ENCODE measurements around the gene EXOC4.

Gene EXOC4

GRCh38 chr7:133976140-133976539 lies 723.3 kb downstream of the EXOC4 start:
- no peak for TF ChIP-seq CTCF (IDR thresholded peaks at IDR 0.05; ENCODE audit: low read depth, low read length, missing control alignments)
- H3K4me3 ChIP-seq (ENCODE audit: low read depth, low read length): no peak overlapping the region
- no peak for DNase-seq (ENCODE audit: low read depth)
- in situ Hi-C loops (cut with HindIII; ENCODE audit: low sequenced_read_pairs): no loop called here

- no peak overlapping the region for H3K4me3 ChIP-seq (ENCODE audit: low read depth, low read length)
- no peak for TF ChIP-seq CTCF (IDR thresholded peaks at IDR 0.05; ENCODE audit: low read depth, low read length, missing control alignments)
- no peak for DNase-seq (ENCODE audit: low read depth)
- in situ Hi-C loops (cut with HindIII; ENCODE audit: low sequenced_read_pairs): no loop called here
These were observed 724.8 kb downstream of the EXOC4 start for GRCh38 chr7:133977409-133978274.

DNA sequence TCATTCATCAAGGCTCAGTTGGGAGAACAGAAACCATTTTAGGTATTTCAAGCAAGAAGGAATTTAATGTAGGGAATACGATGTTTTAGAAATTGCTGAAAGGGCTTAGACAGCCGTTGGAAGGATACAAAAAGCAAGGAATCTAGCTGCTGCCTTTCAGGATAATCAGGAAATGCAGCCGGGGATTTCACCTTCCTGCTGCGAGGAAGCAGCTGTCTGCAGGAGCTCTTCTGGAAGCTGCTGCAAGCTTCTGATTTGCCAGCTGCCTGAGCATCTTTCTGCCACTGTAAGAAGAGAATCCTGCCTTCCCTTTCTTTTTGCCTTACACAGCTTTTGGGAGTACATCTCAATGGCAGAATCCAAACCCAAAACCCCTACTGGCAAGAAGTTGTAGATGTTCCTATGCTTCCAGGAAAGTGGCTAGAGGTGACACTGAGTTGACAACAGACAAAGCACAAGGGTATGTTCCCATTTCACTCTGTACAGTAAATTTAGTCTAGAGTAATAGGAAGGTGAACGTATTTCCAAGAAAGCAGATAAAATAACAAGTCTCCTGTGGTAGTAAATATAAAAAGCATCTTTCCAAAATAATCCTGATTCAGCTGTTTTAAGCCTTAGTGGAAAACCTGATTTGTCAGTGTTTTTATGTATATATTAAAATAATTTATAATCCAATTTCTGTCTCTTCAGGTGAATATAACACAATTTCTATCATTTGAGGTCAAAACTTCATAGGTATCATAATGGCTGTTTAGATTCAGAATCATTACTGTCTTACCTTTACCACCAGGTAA lies 725.8 kb downstream of the EXOC4 start:
- H3K4me3 ChIP-seq (ENCODE audit: low read depth, low read length): no peak overlapping the region
- no peak for TF ChIP-seq CTCF (IDR thresholded peaks at IDR 0.05; ENCODE audit: low read depth, low read length, missing control alignments)
- DNase-seq (ENCODE audit: low read depth): no peak
- in situ Hi-C loops (cut with HindIII; ENCODE audit: low sequenced_read_pairs): no loop called here

GRCh38 chr7:133980804-133981203 lies 727.9 kb downstream of the EXOC4 start:
- in situ Hi-C loops (cut with HindIII; ENCODE audit: low sequenced_read_pairs): no loop called here
- TF ChIP-seq CTCF (IDR thresholded peaks at IDR 0.05; ENCODE audit: low read depth, low read length, missing control alignments): no peak
- DNase-seq (ENCODE audit: low read depth): no peak
- H3K4me3 ChIP-seq (ENCODE audit: low read depth, low read length): no peak overlapping the region

DNA sequence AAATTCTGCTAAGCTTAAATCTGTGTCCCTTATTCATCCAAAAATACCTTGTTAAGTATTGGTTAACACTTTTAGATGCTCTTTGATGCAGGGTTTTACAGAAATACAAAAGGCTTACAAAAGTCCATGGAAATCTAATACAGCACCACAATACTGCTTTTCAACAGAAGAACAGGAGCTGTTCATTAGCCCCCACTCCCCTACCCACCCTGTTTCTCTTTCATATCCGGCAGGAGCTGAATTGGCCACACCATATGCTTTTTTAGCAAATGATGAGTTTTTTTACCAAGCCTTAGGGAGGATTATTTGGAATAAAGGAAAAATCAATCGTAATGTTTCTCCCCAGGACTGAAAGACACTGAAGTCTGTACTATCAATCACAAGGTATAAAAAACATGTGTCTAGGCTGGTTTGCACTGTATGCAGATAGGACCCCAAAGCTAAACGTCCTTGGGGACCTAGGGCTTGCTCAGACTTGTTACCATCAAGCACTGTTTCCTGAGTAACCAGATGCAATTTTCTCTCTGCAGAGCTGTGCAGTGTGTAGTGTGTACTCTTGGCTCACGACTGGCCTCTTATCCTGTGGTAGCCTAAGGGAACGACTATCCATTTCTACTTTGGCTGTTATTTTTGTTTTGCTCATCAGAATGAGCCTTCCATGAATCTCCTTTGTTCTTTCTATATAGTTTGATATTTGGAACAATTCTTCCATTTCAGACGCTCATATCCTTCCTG lies 731.0 kb downstream of the EXOC4 start:
- no peak for DNase-seq (ENCODE audit: low read depth)
- TF ChIP-seq CTCF (IDR thresholded peaks at IDR 0.05; ENCODE audit: low read depth, low read length, missing control alignments): no peak
- in situ Hi-C loops (cut with HindIII; ENCODE audit: low sequenced_read_pairs): no loop called here
- H3K4me3 ChIP-seq (ENCODE audit: low read depth, low read length): no peak overlapping the region

GRCh38 chr7:133985300-133985699 lies 732.4 kb downstream of the EXOC4 start:
- TF ChIP-seq CTCF (IDR thresholded peaks at IDR 0.05; ENCODE audit: low read depth, low read length, missing control alignments): no peak

More at GRCh38 chr7:133985300-133985699, 732.4 kb downstream of the EXOC4 start:
- in situ Hi-C loops (cut with HindIII; ENCODE audit: low sequenced_read_pairs): no loop called here
- no peak overlapping the region for H3K4me3 ChIP-seq (ENCODE audit: low read depth, low read length)
- no peak for DNase-seq (ENCODE audit: low read depth)

Data from astrocyte of the cerebellum (primary cell).